GM10248 (cell line): ENCODE measurements around the gene CFAP299.

ENCODE experiments used
- CTCF ChIA-PET: fragments of 300-600 bp; sonication (Branson Sonifier 250); formaldehyde crosslinking; extraction: SDS; loops from one replicate; lab custom pipeline; 2021; ENCODE audit warnings: antibody characterized with exemption; lab: Yijun Ruan, JAX
- POLR2A ChIA-PET: fragments of 350-650 bp; sonication (Branson Sonifier 250); formaldehyde crosslinking; extraction: SDS; loops from one replicate; lab custom pipeline; 2020; ENCODE audit warnings: antibody characterized with exemption; lab: Yijun Ruan, JAX
- DNase-seq: peaks from one replicate; pipeline ENCODE4 v3.0.0; 2012; ENCODE audit errors: extremely low spot score
- CTCF ChIP-seq: IDR thresholded peaks from 2 replicates; pipeline ENCODE4 v1.5.1; 2012; ENCODE audit warnings: mild to moderate bottlenecking, low read depth; ENCODE audit errors: extremely low read depth, missing control alignments, control extremely low read depth

CFAP299 gene

GRCh38 chr4:80382090-80382832 lies 46.7 kb downstream of the CFAP299 start:
- POLR2A ChIA-PET = no interaction called here
- no peak for DNase-seq
- CTCF ChIA-PET = no interaction called here
- no peak for TF ChIP-seq CTCF

GRCh38 chr4:80385397-80386280 lies 50.1 kb downstream of the CFAP299 start:
- no peak for DNase-seq
- ChIA-PET CTCF (no interaction called here), POLR2A (no interaction called here)
- TF ChIP-seq CTCF = no peak

GRCh38 chr4:80386281-80386886 lies 50.9 kb downstream of the CFAP299 start:
- CTCF ChIA-PET = no interaction called here
- DNase-seq = no peak
- TF ChIP-seq CTCF = no peak
- POLR2A ChIA-PET = no interaction called here

- POLR2A ChIA-PET = no interaction called here
- TF ChIP-seq CTCF = no peak
- DNase-seq = no peak
- CTCF ChIA-PET = no interaction called here
These were observed 52.1 kb downstream of the CFAP299 start for GRCh38 chr4:80387390-80388283.

- ChIA-PET POLR2A (no interaction called here), CTCF (no interaction called here)
- TF ChIP-seq CTCF = no peak
- DNase-seq = no peak
These were observed 52.7 kb downstream of the CFAP299 start for GRCh38 chr4:80388284-80388607.

GRCh38 chr4:80390178-80390577 lies 54.6 kb downstream of the CFAP299 start:
- POLR2A ChIA-PET = no interaction called here
- no peak for DNase-seq
- no peak for TF ChIP-seq CTCF
- CTCF ChIA-PET = interaction anchor here (1.3 kb wide), 1 partner anchor 22 kb away, joined by 3 read pairs; no protein-coding TSS in a partner anchor
